ENCODE measurements around the gene INTS1.

Gene INTS1

GRCh38 chr7:1442355-1443124 lies 61.6 kb downstream of the INTS1 start:
- no peaks in the 10 kb centered on the region for H3F3A ChIP-seq (ENCODE audit: insufficient read depth, low read length)
- H3K4me3 ChIP-seq (ENCODE audit: low read depth, low read length, poor library complexity, severe bottlenecking): no peak overlapping the region
- no peak overlapping the region for H3K9ac ChIP-seq (ENCODE audit: low read length)
- no peak overlapping the region for H2AFZ ChIP-seq (ENCODE audit: low read length)
- H3K79me2 ChIP-seq (ENCODE audit: insufficient read depth, low read length): no peaks in the 10 kb centered on the region
- no peak overlapping the region for H3K27ac ChIP-seq (ENCODE audit: low read depth, low read length, poor library complexity, severe bottlenecking)
- 0 out of 2 replicates have a peak, but pooled peaks cover 4% of the 10 kb centered on the region for H3K27me3 ChIP-seq (ENCODE audit: insufficient read depth, low read length)
- H3K9me3 ChIP-seq (ENCODE audit: low read length): no peaks in the 10 kb centered on the region
- no peak overlapping the region for H3K4me2 ChIP-seq (ENCODE audit: low read length)
- H4K20me1 ChIP-seq (ENCODE audit: insufficient read depth, low read length): no peaks in the 10 kb centered on the region
- H3K9me2 ChIP-seq (ENCODE audit: low read depth, low read length): no peaks in the 10 kb centered on the region
- no peaks in the 10 kb centered on the region for H3K36me3 ChIP-seq (ENCODE audit: insufficient read depth, low read length)
- TF ChIP-seq CTCF (IDR thresholded peaks at IDR 0.05; ENCODE audit: low read length): no peak
- TF ChIP-seq EZH2 (IDR thresholded peaks at IDR 0.05; ENCODE audit: borderline replicate concordance, low read length): no peak
- H3K4me1 ChIP-seq (ENCODE audit: insufficient read depth, low read length, severe bottlenecking): no peaks in the 10 kb centered on the region

- Histone ChIP-seq H3K79me2 (ENCODE audit: insufficient read depth, low read length) (no peaks in the 10 kb centered on the region), H3K4me2 (ENCODE audit: low read length) (no peak overlapping the region), H3K9me3 (ENCODE audit: low read length) (no peaks in the 10 kb centered on the region), H3K36me3 (ENCODE audit: insufficient read depth, low read length) (no peaks in the 10 kb centered on the region), H3K4me1 (ENCODE audit: insufficient read depth, low read length, severe bottlenecking) (no peaks in the 10 kb centered on the region), H3K9me2 (ENCODE audit: low read depth, low read length) (no peaks in the 10 kb centered on the region), H2AFZ (ENCODE audit: low read length) (no peak overlapping the region), H3K27ac (ENCODE audit: low read depth, low read length, poor library complexity, severe bottlenecking) (no peak overlapping the region), H3K4me3 (ENCODE audit: low read depth, low read length, poor library complexity, severe bottlenecking) (no peak overlapping the region), H4K20me1 (ENCODE audit: insufficient read depth, low read length) (no peaks in the 10 kb centered on the region), H3K9ac (ENCODE audit: low read length) (no peak overlapping the region), H3F3A (ENCODE audit: insufficient read depth, low read length) (no peaks in the 10 kb centered on the region), H3K27me3 (ENCODE audit: insufficient read depth, low read length) (peaks cover 4% of the 10 kb centered on the region; the same call in 1 of the 2 replicates)
- TF ChIP-seq CTCF (IDR thresholded peaks at IDR 0.05; ENCODE audit: low read length): no peak
- no peak for TF ChIP-seq EZH2 (IDR thresholded peaks at IDR 0.05; ENCODE audit: borderline replicate concordance, low read length)
Measured at GRCh38 chr7:1441615-1442354, 62.4 kb downstream of the INTS1 start.

GRCh38 chr7:1440620-1441019 lies 63.6 kb downstream of the INTS1 start:
- Histone ChIP-seq H3K9ac (ENCODE audit: low read length) (no peak overlapping the region), H3K4me3 (ENCODE audit: low read depth, low read length, poor library complexity, severe bottlenecking) (no peak overlapping the region), H3K9me2 (ENCODE audit: low read depth, low read length) (no peaks in the 10 kb centered on the region), H4K20me1 (ENCODE audit: insufficient read depth, low read length) (no peaks in the 10 kb centered on the region), H3F3A (ENCODE audit: insufficient read depth, low read length) (no peaks in the 10 kb centered on the region), H3K36me3 (ENCODE audit: insufficient read depth, low read length) (no peaks in the 10 kb centered on the region), H3K79me2 (ENCODE audit: insufficient read depth, low read length) (no peaks in the 10 kb centered on the region), H3K9me3 (ENCODE audit: low read length) (no peaks in the 10 kb centered on the region), H3K4me1 (ENCODE audit: insufficient read depth, low read length, severe bottlenecking) (no peaks in the 10 kb centered on the region), H2AFZ (ENCODE audit: low read length) (no peak overlapping the region), H3K27me3 (ENCODE audit: insufficient read depth, low read length) (peaks cover 4% of the 10 kb centered on the region; the same call in 1 of the 2 replicates), H3K27ac (ENCODE audit: low read depth, low read length, poor library complexity, severe bottlenecking) (no peak overlapping the region), H3K4me2 (ENCODE audit: low read length) (no peak overlapping the region)
- TF ChIP-seq CTCF (IDR thresholded peaks at IDR 0.05; ENCODE audit: low read length) (no peak), EZH2 (IDR thresholded peaks at IDR 0.05; ENCODE audit: borderline replicate concordance, low read length) (no peak)

Data from OCI-LY1 (cell line).